ENCODE results near the gene USP44. TPM values are rescaled to one million over a fixed set of nuclear protein-coding genes. Genes with fewer than 3 reads are reported as not detected.

The USP44 gene
- total RNA-seq, 1 donor from 2014 or later = 10.4 TPM

GRCh38 chr12:95591731-95592130 lies 40.5 kb upstream of the USP44 start:
- TF ChIP-seq CTCF (IDR thresholded peaks at IDR 0.05; ENCODE audit: unreplicated experiment) = no peak
- Mint-ChIP-seq H3K36me3 (ENCODE audit: low read depth, unreplicated experiment) (no peaks in the 10 kb centered on the region), H3K4me3 (ENCODE audit: unreplicated experiment) (no peak overlapping the region), H3K27ac (ENCODE audit: unreplicated experiment) (no peak overlapping the region), H3K27me3 (ENCODE audit: unreplicated experiment) (no peaks in the 10 kb centered on the region), H3K4me1 (ENCODE audit: unreplicated experiment) (no peaks in the 10 kb centered on the region), H3K9me3 (ENCODE audit: unreplicated experiment) (no peaks in the 10 kb centered on the region)
- no peak for DNase-seq (ENCODE audit: low spot score)

- H3K36me3 Mint-ChIP-seq (ENCODE audit: low read depth, unreplicated experiment) = no peaks in the 10 kb centered on the region
- DNase-seq (ENCODE audit: low spot score) = no peak
- H3K27ac Mint-ChIP-seq (ENCODE audit: unreplicated experiment) = no peak overlapping the region
- TF ChIP-seq CTCF (IDR thresholded peaks at IDR 0.05; ENCODE audit: unreplicated experiment) = no peak
- H3K4me3 Mint-ChIP-seq (ENCODE audit: unreplicated experiment) = no peak overlapping the region
- no peaks in the 10 kb centered on the region for H3K4me1 Mint-ChIP-seq (ENCODE audit: unreplicated experiment)
- H3K27me3 Mint-ChIP-seq (ENCODE audit: unreplicated experiment) = no peaks in the 10 kb centered on the region
- no peaks in the 10 kb centered on the region for H3K9me3 Mint-ChIP-seq (ENCODE audit: unreplicated experiment)
These were observed 39.5 kb upstream of the USP44 start for GRCh38 chr12:95590775-95591174.

- DNase-seq (ENCODE audit: low spot score) = no peak
- Mint-ChIP-seq H3K4me1 (ENCODE audit: unreplicated experiment) (no peaks in the 10 kb centered on the region), H3K4me3 (ENCODE audit: unreplicated experiment) (no peak overlapping the region), H3K27me3 (ENCODE audit: unreplicated experiment) (no peaks in the 10 kb centered on the region), H3K36me3 (ENCODE audit: low read depth, unreplicated experiment) (no peaks in the 10 kb centered on the region), H3K27ac (ENCODE audit: unreplicated experiment) (no peak overlapping the region), H3K9me3 (ENCODE audit: unreplicated experiment) (no peaks in the 10 kb centered on the region)
- no peak for TF ChIP-seq CTCF (IDR thresholded peaks at IDR 0.05; ENCODE audit: unreplicated experiment)
These were observed 32.7 kb upstream of the USP44 start for GRCh38 chr12:95583933-95584332.

- no peak for TF ChIP-seq CTCF (IDR thresholded peaks at IDR 0.05; ENCODE audit: unreplicated experiment)
- Mint-ChIP-seq H3K27ac (ENCODE audit: unreplicated experiment) (no peak overlapping the region), H3K27me3 (ENCODE audit: unreplicated experiment) (no peaks in the 10 kb centered on the region), H3K4me3 (ENCODE audit: unreplicated experiment) (no peak overlapping the region), H3K36me3 (ENCODE audit: low read depth, unreplicated experiment) (no peaks in the 10 kb centered on the region), H3K9me3 (ENCODE audit: unreplicated experiment) (no peaks in the 10 kb centered on the region), H3K4me1 (ENCODE audit: unreplicated experiment) (no peaks in the 10 kb centered on the region)
- no peak for DNase-seq (ENCODE audit: low spot score)
These were observed 31.2 kb upstream of the USP44 start for GRCh38 chr12:95582230-95583058.

DNA sequence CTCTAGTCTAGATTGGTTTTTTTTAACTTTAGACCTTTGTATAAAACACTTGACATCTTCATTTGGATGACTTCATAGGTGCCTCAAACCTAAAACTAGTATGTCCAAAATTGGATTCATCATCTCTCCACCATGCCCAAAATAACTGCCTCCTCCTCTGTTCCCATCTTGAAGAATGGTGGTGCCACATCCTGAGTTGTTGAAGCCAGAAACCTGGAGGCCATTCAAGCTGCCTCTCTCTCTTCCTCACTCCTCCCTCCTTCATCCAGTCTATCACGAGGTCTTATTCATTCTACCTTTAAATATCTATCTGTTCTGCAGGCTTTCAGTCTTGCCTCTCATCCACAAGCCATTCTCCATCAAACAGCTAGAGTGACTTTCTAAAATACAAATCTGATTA lies 26.5 kb upstream of the USP44 start:
- Mint-ChIP-seq H3K36me3 (ENCODE audit: low read depth, unreplicated experiment) (no peaks in the 10 kb centered on the region), H3K27me3 (ENCODE audit: unreplicated experiment) (peaks cover 2% of the 10 kb centered on the region), H3K4me1 (ENCODE audit: unreplicated experiment) (no peaks in the 10 kb centered on the region), H3K9me3 (ENCODE audit: unreplicated experiment) (no peaks in the 10 kb centered on the region), H3K27ac (ENCODE audit: unreplicated experiment) (no peak overlapping the region), H3K4me3 (ENCODE audit: unreplicated experiment) (no peak overlapping the region)
- DNase-seq (ENCODE audit: low spot score) = no peak
- TF ChIP-seq CTCF (IDR thresholded peaks at IDR 0.05; ENCODE audit: unreplicated experiment) = no peak

Data from endothelial cell (in vitro differentiated cells).